Activated CD8-positive, alpha-beta memory T cell treated with anti-CD3 and anti-CD28 coated beads, Interleukin-2, amount 50 U/mL, for 24 hours (primary cell): Measurements from ENCODE around the gene CSNK2A2.

Source experiments
- DNase-seq: peaks from one replicate; pipeline ENCODE4 v3.0.0-alpha.2; 2020; ENCODE audit errors: extremely low read depth

The CSNK2A2 gene

GRCh38 chr16:58198803-58199411, 1.0 kb upstream of the CSNK2A2 start:
- DNase-seq = no peak

- DNase-seq = no peak
Measured at GRCh38 chr16:58197314-58198012, 443 bp downstream of the CSNK2A2 start.

DNA sequence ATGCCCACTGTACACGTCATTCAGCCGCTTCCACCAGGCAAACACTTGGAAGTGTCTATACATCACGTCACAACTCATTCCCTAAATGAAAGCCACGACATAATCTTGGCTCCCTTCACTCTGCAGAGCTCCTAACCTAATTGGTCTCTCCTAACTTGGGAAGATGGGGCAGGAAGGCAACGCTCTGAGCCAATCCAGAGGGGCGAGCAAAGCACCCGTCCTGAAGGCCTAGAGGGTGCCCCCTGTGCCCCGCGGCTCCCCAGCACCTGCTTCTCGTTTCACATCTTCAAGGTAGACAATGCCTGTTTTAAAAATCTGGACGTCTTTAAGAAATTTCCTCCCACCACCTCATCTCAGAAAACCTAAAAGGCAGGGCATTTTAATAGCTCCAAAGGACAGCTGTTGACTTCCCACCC, 1.0 kb downstream of the CSNK2A2 start:
- no peak for DNase-seq

- DNase-seq = no peak
Measured at GRCh38 chr16:58195771-58196170, 2.1 kb downstream of the CSNK2A2 start.

DNA sequence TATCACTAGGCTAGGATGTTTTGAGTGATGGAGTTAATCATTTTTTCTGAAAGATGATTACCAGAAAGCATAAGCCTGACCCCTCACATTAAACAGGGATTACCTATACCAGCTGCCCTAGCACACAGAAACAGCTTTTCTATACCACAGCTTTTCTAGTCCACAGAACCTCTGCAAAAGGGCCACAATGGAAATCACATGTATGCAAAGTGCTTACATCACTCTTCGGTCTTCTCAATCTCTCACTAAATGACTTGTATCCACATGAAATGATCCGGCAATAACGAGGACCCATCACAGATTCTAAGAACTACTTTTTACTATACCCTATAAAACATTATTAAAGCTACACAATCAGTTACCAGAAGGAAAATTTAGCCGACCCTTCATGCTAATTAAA, 2.6 kb downstream of the CSNK2A2 start:
- DNase-seq = no peak

GRCh38 chr16:58194790-58195189, 3.1 kb downstream of the CSNK2A2 start:
- DNase-seq = no peak

- no peak for DNase-seq
Measured at GRCh38 chr16:58187665-58188421, 10.1 kb downstream of the CSNK2A2 start.

GRCh38 chr16:58187092-58187491, 10.8 kb downstream of the CSNK2A2 start:
- DNase-seq = no peak

DNA sequence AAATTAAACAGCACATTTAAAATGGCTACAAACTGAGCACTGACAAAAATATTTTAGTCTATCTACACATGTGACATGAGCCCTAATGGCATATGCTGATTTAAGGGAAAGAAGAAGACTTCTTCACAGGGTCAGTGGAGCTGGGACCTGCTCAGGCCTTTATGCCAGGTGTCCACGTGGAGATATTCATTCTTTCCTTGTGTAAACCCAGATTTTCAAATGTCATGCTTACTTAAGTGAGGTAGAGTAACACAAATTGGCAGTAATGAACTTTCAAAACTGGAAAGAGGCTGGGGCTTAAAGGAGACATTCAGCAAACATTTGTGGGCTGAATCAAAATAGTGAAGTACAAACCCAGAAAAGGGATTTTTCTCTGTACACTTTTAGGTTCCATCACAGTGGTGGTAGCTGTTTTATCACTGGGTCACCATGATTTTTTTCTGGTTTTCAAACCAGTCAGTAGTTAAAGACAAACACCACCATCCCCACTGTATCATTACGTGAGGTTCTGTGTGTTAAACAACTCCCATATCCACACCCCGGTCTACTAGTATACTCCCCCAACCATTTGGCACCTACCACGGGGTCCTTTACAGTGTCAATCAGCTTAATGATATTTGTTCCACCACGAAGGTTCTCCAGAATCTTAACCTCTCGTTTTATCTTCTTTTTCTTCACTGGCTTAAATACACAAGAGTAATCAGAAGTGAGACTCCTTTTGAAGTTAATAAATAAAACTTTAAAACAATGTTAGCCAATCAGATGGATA, 11.5 kb downstream of the CSNK2A2 start:
- DNase-seq = no peak

GRCh38 chr16:58177353-58177710, 20.6 kb downstream of the CSNK2A2 start:
- DNase-seq = no peak

DNA sequence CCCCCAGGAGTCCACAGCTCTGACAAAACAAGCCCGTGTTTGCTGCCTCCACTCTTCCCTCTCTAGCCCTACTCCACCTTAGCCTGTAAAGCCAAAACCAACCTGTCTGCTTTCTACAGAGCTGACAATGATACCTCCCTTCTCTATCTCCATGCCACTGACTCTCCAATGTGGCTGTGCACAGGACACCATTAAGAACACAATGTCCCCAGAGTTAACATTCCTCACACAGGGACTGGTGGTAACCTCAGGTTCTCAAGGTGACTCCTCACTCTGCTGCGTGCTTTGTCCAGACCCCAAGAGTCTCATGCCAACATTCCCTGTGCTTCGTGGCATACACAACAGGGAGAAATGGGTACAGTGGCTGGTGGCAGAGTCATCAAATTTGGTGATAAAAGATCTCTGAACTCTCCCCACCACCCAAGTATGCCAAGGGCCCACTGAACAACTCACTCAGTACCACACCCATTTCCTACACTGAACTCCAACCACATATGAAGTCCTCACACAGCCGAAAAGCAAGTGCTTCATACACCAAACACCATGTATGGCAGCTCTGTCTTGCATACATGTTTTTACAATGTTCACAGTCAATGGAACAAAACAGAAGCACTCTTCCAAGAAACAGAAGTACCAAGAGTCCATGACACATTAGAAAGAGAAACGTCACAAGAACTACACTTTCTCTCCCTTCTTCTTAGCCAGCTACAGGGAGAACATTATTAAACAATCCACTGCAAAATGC, 21.1 kb downstream of the CSNK2A2 start:
- DNase-seq = no peak

GRCh38 chr16:58170223-58170622, 27.7 kb downstream of the CSNK2A2 start:
- DNase-seq = no peak

DNA sequence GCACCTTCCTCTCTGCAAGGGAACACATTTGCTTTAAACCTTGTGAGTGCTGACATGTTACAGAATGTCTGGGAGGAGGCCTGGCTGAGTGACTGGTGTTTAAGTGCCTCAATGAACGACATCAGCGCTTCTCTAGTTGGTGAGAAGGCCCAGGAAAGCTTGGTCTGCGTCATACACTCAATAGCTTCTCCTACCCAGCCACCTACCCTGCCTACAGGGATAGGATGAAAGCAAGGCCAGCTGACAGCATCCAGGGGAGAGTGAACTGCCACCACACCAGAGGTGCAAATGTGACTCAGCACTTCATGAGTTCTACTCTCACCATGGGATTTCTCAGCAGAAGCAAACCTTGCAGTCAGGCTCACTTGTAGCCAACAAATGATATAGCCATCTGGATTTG, 37.1 kb downstream of the CSNK2A2 start:
- no peak for DNase-seq

- no peak for DNase-seq
Measured at GRCh38 chr16:58158725-58159124, 39.2 kb downstream of the CSNK2A2 start.

GRCh38 chr16:58157951-58158540, 39.9 kb downstream of the CSNK2A2 start:
- no peak for DNase-seq

- DNase-seq = no peak
Measured at GRCh38 chr16:58157239-58157638, 40.7 kb downstream of the CSNK2A2 start.

GRCh38 chr16:58155839-58156238, 42.1 kb downstream of the CSNK2A2 start:
- DNase-seq = no peak

DNA sequence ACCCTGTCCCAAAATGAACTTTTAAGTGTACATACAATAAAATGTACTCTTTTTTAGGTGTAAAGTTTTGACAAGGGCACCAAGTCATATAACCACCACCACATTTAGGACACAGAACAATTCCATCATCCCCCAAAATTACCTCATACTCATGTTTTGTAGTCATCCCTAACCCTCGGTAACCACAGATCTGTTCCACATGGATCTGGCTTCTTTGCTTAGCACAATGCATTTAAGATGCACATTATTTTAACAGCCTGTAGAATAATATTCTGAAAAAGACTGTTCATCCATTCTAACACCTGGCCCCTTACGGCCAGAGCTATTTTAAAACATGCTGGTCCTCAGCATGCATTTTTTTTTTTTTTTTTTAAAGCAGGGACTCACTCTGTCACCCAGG, 43.6 kb downstream of the CSNK2A2 start:
- DNase-seq = no peak

DNA sequence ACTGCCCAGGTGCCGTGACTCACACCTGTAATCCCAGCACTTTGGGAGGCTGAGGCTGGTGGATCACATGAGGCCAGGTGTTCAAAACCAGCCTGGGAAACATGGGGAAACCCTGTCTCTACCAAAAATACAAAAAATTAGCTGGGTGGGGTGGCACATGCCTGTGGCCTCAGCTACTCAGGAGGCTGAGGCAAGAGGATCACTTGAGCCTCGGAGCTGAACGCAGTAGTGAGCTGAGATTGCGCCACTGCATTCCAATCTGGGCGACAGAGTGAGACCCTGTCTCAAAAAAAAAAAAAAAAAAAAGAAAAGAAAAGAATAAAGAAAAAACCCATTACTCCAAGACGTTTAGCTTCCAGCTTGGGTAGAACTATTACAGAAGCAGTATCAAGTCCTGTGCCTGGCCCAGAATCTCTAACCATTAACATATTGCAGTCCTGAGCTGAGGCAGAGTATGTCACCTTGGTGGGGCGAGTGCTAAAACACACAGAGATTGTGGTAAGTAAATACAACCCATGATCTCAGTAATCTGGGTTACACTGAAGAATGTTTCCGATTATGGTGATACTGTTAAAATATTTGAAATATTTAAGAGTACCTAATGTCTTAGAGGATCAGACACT, 45.5 kb downstream of the CSNK2A2 start:
- DNase-seq = no peak

DNA sequence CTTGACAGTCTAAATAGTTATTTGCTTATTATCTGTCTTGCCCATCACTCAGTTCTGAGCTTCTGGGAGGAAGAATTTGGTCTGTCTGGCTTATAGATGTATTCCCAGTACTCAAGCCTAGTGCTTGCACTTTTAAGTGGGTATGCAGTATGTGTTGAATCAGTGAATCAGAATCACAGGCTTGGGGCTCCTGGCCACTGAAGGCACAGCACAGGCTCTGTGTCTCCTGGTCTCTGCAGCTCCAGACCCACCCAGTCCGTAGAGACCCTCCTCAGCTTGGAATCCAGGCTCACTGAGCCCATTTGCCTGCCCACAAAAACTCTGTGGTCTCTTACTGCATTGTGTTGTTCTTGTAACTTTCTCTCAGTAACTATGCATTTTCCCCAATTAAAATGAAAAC, 49.4 kb downstream of the CSNK2A2 start:
- no peak for DNase-seq

DNA sequence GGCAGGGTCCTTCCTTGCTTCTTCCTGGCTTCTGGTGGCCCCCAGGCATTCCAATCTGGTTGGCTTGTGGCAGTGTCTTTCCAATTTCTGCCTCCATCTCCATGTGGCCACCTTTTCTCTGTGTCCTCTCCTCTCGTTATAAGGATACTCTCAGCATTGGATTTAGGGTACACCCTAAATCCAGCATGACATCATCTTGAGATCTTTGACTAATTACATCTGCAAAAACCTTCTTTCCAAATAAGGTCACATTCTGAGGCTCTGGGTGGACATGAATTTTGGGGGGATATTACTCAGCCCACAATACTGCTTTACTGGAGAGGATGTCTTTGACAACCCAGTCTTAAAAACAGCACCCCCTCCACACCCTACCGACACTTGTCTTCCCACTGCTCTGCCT, 49.8 kb downstream of the CSNK2A2 start:
- DNase-seq = no peak
